Activated CD4-positive, alpha-beta T cell treated with anti-CD3 and anti-CD28 coated beads for 1 hour (primary cell): ENCODE results near the gene DAGLB.
"Not testable (repeated sequence)": the region's sequence is repeated elsewhere in the genome, so short reads cannot be mapped to it uniquely, and the experiment has no call there.

Experiments
- DNase-seq: peaks from one replicate; pipeline ENCODE4 v3.0.0-alpha.2; 2020

DAGLB gene

GRCh38 chr7:6460990-6461584 lies 13.3 kb upstream of the DAGLB start:
- no peak for DNase-seq

DNA sequence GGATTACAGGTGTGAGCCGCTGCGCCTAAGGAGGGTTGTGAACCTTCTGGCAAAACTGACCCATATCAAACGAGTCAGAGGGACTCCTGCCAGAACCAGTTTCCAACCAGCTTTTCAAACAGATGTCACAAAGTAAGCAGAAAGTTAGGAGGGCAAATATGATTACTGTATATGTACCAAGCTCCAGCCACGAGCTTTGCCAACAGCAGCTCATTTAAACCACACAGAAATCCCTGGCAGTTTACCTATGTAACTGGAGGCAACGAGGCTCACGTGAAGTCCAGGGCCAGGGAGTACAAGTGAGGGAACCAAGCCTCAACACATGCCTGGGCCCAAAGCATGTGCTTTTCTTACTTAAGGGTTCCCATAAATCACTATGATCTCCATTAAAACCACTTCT lies 12.5 kb upstream of the DAGLB start:
- no peak for DNase-seq

DNA sequence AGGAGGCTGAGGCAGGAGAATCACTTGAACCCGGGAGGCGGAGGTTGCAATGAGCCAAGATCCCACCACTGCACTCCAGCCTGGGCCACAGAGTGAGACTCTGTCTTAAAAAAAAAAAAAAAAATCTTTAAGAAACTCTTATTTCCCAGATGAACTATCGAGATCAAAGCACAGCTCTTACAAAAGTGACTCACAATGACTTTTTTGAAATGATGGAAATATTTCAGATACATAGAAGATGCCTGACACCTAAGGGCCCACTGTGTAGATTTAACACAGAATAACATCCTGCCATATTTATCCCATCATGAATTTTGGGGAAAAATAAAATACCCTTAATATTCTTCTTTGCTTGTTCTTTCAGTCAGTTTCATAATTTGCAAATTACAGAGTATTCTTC lies 10.9 kb upstream of the DAGLB start:
- DNase-seq, result not testable (repeated sequence)

DNA sequence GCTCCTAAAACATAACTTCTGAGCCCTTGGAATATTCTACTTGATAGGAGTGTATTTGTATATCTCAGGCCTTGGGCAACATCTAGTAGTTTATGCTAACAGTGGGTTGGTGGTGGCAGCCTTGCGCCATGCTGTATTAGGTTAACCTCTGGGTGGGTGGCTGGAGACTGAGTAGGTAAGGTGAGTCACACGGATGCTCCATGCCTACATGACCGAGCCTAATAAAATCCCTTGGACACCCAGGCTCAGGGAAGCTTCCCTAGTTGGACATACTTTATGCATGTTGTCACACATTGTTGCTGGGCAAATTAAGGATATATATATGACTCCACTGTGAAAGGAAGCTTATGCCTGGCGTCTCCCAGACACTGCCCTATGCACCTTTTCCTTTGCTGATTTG lies 6.0 kb upstream of the DAGLB start:
- DNase-seq, result no peak

- no peak for DNase-seq
These were observed 3.5 kb upstream of the DAGLB start for GRCh38 chr7:6451224-6451705.

- DNase-seq, result not testable (repeated sequence)
These were observed 2.8 kb upstream of the DAGLB start for GRCh38 chr7:6450591-6450990.

DNA sequence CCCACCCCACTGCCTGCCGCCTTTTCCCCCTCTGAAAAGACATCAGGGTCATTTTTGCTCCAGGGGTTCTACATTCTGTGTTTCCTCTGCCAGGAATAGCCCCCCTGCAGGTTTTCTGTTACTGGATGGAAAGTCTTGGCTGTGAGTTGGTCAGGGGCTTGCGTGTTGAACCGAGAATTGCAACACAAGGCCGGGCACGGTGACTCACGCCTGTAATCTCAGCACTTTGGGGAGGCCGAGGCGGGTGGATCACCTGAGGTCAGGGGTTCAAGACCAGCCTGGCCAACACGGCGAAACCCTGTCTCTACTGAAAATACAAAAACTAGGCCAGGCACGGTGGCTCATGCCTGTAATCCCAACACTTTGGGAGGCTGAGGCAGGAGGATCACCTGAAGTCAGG lies 2.1 kb upstream of the DAGLB start:
- DNase-seq, result not testable (repeated sequence)

DNA sequence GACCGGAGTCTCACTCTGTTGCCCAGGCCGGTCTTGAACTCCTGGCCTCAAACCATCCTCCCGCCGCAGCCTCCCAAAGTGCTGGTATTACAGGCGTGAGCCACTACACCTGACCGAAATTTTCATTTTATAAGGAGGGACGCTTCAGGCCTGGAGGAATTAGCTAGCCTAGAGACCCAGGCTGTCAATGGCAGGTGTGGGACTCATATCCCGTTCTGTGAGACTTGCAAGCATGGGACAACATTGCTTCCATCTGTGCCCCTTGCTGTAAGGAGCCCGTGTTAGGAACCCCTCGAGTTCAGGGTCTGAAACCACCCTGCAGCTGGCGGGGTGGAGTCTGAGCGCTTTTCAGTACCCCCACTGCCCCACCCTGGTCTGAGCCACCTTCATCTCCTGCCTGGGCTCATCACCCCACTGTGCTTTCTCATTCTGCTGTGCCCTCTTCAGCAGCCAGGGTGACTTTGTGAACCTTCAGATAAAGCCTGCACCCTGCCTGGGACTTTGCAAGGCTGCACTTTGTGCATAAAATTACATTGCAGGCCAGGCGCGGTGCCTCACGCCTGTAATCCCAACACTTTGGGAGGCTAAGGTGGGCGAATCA lies 1.3 kb upstream of the DAGLB start:
- DNase-seq, result no peak

GRCh38 chr7:6446838-6447580 lies 745 bp downstream of the DAGLB start:
- no peak for DNase-seq

DNA sequence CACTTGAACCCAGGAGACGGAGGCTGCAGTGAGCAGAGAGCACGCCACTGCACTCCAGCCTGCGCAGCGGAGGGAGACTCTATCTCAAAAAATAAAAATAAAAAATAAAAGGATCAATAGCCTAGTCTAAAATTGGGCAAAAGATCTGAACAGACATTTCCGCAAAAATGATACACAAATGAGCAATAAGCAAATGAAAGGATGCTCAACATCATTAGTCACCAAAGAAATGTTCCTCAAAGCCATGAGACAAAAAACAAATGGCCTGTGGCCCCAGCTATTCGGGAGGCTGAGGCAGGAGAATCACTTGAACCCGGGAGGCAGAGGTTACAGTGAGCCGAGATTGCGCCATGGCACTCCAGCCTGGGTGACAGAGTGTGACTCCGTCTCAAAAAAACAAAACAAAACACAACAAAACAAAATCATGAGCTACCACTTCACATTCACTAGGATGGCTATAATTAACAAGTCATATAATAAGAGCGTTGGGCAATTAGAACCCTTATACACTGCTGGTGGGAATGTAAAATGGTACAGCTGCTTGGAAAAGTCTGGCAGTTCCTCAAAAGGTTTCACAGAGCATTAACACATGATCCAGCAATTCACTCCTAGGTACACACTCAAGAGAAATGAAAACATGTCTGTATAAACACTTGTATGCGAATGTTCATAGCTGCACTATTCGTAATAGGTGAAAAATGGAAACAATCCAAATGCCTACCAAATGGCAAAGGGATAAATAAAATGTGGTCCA lies 3.1 kb downstream of the DAGLB start:
- no peak for DNase-seq

DNA sequence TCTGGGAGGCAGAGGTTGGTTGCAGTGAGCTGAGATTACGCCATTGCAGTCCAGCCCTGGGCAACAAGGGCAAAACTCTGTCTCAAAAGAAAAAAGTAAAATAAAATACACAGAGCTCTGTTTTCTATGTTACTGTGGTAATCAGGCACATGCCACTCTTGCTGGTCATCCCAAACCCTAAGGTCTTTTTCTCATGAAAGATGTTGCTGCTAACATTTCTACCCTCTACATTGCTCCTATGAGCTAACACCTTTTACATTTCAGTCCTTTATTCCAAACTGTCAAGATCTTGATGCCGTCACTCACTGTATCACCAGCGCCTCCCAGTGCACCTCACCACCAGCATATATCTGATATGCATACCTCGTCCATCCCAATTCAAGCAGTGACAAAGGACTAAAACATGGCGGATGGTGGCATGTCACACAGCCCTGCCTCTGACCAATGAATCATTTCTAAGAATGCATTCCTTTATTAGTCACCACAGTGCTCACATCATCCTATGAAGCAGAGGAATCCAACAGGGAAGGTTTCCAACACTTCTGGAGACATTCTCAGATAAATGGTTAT lies 4.3 kb downstream of the DAGLB start:
- no peak for DNase-seq

- DNase-seq, result no peak
These were observed 5.6 kb downstream of the DAGLB start for GRCh38 chr7:6442114-6442513.

GRCh38 chr7:6440381-6440780 lies 7.4 kb downstream of the DAGLB start:
- DNase-seq, result no peak

DNA sequence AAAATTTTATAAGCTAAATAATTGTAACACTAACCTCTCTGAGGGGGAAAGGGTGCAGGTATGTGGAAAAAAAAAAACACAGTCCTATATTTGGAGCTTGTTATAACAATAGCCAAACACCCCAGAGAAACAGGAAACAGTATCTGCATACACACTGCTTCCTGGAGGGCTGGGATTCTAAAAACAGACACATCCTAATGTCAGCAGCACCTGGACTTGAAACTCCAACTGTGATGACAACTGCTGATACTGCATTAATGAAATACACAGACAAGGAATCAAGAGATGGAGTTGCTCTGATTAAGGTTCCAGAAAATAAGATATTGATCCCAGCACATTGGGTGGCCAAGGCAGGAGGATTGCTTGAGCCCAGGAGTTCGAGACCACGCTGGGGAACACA lies 9.3 kb downstream of the DAGLB start:
- DNase-seq, result no peak

- DNase-seq, result no peak
These were observed 10.5 kb downstream of the DAGLB start for GRCh38 chr7:6437251-6437650.

DNA sequence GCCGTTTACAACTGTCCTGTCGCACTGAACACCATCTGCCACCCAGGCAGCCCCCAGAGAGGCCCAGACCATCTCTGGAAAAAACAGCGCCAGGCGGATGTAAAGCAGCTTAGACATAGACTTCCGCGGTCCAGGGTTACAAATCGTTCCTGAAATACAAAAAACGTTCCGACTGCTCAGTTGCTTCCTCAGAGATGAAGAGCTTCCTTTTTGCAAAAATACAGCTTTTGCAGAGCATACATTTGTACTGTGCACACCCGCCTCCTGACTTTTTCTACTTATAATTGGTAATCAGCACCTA lies 11.4 kb downstream of the DAGLB start:
- no peak for DNase-seq

DNA sequence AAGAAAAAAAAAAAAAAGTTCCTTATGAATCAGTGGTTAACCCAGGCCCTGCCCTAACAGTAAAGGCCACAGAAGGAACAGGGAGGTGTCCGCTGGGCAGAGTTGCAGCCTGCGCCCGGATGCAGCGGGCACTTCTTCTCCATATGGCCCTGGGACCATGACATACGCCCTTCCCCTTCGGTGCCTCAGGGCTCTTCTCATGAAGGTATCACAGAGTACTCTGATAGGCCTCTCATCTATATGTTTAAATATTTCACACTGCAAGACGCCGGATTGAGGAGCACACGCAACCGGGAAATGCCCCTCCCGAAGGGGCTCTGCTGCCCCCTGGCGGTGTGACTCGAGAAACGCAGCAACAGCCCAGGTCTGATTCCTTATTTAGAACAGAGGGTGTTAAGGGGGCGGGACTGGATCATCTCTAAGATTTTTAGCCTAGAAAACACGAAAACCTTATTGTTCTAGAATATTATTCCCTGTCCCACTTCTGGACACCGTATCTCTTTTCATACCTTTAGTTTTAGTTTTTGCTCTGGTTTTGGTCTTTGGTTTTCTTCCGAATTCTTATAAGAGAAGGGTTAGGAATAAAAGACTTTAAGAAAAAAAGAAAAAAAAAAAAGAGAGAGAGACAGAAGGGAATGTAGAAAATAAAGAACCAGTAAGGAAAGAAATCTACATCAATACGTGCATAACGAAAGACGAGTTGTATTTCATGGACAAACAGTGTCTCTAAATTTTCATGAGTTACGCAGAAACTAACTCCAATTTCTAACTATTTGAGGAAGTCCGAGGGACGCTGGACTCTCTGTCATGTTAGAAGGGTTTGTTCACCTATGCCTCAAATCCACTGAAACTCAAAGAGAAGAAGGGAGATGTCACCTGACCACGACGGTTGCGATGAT lies 12.0 kb downstream of the DAGLB start:
- DNase-seq, result peak; percentile 80

DNA sequence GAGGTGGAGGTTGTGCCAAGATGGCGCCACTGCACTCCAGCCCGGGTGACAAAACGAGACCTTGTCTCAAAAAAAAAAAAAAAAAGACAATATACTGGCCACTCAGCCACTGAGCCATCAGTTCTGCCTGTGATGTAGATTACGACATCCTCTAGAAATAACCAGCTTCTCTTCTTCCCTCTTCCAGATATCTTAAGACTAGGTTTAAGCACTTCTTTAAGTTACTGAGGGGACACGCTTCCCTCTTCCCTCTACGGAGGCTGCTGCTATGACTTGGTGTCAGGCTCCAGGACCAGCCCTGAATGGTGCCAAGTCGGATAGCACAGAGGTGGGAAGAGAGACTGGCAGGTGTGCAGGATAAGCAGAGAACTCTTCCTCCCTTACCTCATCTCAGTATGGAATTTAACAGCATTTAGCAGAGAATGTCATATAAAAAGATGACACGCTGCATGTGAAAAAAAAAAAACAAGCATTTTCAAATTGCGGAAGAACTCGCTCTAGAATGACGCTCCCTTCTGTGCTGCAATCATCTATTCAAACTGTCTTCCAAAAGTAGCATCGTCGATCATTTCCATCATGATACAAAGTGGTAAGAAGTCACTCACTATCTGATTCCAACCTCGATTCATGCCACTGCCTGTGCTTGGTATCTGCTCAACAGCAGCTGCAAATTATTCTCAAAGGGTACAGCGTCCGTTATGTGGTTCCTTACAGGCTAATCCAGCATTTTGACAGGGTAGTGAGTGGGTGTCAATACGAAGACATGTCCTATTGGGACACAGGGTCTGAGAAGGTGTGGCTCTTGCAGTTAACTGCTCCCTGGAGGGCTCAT lies 13.8 kb downstream of the DAGLB start:
- no peak for DNase-seq

- no peak for DNase-seq
These were observed 15.0 kb downstream of the DAGLB start for GRCh38 chr7:6432781-6433180.

DNA sequence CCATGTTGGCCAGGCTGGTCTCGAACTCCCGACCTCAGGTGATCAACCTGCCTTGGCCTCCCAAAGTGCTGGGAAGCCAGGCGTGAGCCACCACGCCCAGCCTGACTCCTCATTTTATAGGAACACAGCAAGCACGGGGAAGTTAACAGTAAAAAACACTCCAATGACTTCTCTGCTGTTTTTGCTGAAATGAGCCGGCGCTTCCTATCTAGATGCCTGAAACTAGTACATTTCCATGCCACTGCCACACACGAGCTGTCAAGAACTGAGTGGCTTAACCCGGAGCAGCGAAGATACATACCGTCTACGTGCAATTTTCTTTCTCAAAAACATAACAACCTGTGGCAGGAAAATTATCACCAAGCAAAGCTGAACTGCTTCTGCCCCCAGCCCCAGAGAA lies 16.8 kb downstream of the DAGLB start:
- DNase-seq, result no peak

GRCh38 chr7:6430271-6430940 lies 17.3 kb downstream of the DAGLB start:
- DNase-seq, result no peak
